Activated CD4-positive, alpha-beta T cell treated with anti-CD3 and anti-CD28 coated beads for 48 hours (primary cell): ENCODE data around the gene TFB2M.
A peak's percentile ranks its signal among the peaks of the same experiment; 100 is the strongest.

Experiments used
- DNase-seq: peaks from one replicate; pipeline ENCODE4 v3.0.0-alpha.2; 2020

The TFB2M gene

DNA sequence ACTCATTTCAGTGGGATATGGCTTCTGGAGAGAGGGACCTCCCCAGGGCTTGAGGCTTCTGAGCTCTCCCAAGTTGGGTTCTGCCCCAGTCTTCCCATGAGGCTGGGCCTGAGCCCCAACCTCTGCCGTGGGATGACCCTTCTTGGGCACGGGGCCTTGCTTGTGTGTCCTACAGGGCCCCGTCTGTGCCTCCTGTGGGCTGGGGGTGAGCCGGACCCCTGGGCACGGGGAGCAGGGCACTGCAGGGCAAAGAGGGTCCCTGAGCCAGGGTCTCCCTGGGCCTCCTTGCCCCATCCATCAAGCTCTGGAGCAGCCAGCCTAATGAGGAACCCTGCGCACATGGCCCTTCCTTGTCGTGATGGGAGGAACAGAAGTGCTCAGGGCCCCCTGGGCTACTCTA lies 53.8 kb downstream of the TFB2M start:
- no peak for DNase-seq

DNA sequence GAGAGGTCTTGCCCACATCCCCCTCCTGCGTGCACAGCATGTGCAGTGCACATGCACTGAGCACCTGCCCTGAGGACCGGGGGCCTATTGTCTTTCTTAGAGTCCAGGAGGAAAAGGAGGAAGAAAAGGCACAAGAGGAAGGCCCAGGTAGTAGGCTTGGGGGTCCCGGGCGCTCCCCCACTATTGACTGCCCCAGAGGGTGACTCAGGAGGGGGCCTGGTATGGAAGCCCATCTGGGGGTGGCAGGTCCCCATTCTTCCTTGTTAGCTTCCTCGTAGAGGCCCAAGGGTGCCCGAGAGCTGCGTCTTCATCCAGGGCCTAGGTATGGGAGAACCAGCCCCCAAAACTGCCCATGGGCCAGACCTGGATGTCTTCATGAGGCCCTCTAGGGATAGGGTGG lies 54.9 kb downstream of the TFB2M start:
- DNase-seq, result no peak

- DNase-seq, result no peak
These were observed 55.7 kb downstream of the TFB2M start for GRCh38 chr1:246510147-246511030.

GRCh38 chr1:246508897-246509688 lies 57.0 kb downstream of the TFB2M start:
- DNase-seq, result no peak

GRCh38 chr1:246506674-246507481 lies 59.2 kb downstream of the TFB2M start, which contains the start of gene SMYD3:
Gene SMYD3 (minus strand): TSS chr1:246507279.
- peak; percentile 78 for DNase-seq

GRCh38 chr1:246506367-246506673 lies 59.7 kb downstream of the TFB2M start:
- peak; percentile 28 for DNase-seq

DNA sequence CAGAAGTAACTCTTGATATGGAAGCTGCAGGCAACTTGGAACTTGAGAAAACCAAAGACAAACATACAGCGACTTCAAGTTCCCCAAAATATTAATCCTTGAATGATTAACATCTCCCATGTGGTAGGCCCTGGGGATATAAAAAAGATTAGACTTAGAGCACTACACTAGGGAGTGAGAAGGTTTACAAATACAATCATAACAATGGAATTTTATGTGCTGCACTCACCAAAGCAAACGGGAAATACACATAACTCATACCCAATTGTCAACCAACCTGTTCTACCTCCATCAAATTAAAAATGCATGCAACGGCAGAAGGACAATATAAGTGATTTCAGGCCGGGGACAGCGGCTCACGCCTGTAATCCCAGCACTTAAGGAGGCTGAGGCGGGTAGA lies 62.7 kb downstream of the TFB2M start:
- no peak for DNase-seq

GRCh38 chr1:246497331-246497915 lies 68.6 kb downstream of the TFB2M start:
- no peak for DNase-seq

- peak; percentile 71 for DNase-seq
These were observed 73.3 kb downstream of the TFB2M start for GRCh38 chr1:246492611-246493245.

DNA sequence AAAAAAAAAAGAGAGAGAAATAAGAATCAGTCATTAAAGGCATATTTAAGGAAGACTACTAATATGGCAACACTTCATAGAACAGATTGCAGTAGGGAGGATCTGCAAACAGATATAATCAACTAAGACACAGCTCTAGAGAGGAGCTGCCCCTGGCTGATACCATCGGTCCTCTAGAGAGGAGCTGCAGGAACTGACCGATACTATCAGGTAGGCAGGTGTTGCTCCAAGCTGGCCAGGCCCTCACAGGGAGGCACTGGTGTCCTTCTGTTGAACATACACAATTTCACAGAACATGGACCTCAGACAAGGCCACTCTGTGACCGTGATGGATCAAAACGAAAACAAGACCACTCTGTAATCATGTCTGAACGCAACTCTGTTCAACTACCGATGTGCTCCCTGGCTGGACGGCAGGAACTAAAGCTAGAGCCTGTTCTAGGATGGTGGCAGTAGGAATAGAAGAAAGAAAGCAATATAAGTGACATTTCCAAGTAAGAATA lies 74.5 kb downstream of the TFB2M start:
- no peak for DNase-seq
